Islet of Langerhans (tissue), 1 donor: ENCODE results near the gene ZNF292.
A peak's percentile ranks its signal among the peaks of the same experiment; 100 is the strongest.
"Not testable (repeated sequence)": the region's sequence is repeated elsewhere in the genome, so short reads cannot be mapped to it uniquely, and the experiment has no call there.

Experiments
- FAIRE-seq: peaks from one replicate; lab custom pipeline; 2011; peaks lifted over from hg19 to GRCh38; lab: Jason Lieb, UNC

Gene ZNF292

DNA sequence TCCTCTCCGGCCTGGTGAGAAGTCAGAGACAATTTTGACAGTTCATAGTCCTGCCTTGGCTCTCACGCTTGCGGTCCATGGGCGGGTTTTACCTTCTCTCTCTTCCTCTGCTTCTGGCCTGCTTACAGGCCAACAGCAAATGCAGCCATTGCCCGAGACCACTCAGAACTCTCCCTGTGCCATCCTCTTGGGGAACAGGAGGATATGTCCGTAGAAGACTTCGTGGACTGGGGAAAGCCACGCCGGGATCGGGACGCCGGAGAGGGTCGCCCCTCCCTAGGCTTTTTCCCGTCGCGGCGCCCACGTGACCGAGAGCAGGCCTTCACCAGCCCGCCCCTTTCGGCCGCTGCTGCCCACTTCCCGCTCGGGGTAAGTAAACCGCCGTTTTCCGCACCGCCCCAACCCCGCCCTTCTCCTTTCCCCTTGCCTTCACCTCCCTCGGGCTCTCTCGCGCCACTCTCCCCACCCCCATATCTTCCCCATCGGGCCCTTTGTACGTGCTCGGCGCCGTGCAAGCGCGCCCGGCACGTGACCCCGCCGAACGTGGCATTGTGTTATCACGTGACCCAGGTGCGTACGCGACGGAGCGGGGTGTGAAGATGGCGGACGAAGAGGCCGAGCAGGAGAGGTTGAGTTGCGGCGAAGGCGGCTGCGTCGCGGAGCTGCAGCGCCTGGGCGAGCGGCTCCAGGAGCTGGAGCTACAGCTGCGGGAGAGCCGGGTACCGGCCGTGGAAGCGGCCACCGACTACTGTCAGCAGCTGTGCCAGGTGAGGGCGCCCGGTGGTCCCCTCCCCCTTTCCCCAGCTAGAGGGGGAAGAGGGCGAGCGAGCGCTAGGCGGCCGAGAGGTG, at the start of gene ZNF292:
Gene ZNF292, plus strand, starts transcription at position 573 of the 849 bp plus-strand sequence. Its CDS starts 27 bp downstream, at position 600.
- FAIRE-seq: no peak

DNA sequence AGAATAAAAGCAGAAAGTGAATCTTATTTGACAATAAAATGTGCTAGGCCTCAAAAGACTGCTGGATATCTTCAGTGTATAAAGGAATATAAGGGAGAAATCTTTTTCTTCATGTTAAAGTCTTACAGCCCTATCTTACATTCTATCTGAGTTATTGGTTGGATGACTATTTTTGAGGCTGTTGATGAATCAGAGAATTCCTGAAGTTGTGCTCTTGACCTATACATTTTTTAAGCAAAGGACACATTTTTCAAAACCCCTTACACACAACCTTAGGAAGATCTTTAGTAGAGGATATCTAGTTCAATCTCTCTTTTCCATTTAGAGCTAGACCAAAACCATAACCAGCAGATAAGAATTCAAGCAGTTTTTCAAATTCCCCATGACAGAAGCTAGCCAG, 49.5 kb upstream of the ZNF292 start:
- no peak for FAIRE-seq

DNA sequence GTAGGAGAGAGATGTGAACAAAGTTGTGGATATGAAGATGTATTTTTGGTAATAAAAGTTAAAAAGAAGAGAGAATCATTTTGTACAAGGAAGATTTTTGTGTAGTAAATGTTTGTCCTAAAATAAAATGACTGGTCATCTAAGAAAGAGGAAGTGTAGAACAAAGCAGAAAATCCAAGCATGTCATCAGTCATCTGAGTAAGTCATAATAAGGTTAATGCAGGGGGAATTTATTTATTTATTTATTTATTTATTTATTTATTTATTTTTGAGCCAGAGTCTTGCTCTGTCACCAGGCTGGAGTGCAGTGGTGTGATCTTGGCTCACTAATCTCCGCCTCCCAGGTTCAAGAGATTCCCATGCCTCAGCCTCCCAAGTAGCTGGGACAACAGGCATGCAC, 44.7 kb upstream of the ZNF292 start:
- no peak for FAIRE-seq

DNA sequence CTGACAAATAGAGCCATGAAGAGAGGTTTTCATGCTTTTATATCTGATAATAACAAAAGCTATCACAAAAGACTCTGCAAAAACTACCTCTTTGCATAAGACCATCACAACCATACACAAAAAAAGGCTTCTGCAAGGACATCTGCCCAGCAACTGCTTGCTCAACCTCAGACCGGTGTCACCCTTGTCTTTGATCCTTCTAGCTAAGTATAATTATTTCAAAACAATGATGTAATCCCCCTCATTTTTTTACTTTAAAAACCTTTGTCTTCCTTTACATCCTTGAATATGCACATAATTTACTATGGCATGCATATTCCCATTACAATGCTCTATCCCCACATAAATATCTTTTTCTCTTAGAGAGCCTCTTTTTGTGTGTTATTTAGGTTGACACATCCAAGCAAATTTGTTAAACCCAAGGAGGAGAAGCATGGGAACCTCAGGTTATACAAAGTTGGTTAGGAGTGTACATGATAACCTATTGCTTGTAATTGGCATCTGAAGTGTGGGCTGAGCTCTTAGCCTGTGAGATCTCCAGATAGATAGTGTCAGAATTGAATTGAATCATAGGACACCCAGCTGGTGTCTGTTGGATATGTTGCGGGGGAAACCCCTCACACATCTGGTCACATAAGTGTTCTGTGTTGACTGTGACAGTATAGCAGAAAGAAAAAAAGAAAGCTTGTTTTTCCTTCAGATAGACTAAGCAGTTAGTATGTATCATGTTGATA, 39.8 kb upstream of the ZNF292 start:
- FAIRE-seq: no peak

DNA sequence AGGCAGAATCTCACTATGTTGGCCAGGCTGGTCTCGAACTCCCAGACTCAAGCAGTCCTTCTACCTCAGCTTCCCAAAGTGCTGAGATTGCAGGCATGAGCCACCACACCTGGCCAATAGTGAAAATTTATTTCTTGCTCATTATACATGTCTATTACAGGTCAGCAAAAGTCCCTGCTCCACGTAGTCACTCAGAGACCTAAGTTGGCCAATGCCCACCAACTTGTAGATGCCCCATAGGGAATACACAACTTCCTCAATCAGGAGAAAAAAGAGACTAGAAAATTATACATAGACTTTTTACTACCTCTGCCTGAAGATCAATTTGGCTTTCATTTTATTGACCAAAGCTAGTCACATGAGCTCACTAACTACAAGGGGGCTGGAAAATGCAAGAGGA, 38.4 kb upstream of the ZNF292 start:
- FAIRE-seq: no peak

DNA sequence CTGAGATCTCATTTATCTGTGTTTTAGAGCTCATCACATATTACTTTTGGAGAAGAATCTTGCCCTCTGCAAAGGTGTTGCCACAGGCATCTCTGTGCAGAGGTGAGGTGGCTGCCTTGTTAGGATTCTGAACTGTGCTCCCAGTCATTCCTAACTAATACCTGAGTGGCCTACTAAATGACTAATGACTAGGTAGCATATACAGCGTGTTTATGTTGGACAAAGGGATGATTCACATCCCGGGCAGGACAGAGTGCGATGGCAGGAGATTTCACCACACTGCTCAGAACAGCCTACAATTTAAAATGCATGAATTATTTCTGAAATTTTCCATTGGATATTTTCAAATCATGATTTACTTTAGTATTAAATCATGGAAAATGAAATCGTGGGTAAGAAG, 37.3 kb upstream of the ZNF292 start:
- no peak for FAIRE-seq

DNA sequence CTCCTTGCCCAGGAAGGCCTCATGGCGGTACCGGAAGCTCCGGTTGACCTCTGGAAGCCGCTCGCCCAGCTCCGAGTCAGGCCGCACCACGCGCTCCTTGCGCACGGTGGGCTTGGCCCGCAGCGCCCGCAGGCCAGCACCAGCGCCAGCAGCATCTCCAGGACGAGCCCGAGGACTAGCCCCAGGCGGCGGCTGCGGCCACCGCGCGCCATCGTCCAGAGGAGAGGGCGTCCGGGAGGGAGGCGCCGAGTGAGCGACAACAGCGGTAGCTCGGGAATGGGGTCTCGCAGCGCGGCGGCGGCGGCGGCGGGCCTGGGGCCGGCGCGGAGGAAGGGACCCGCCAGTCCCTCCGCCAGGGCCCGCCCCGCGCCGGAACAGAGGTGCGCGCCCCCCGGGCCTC, 32.9 kb upstream of the ZNF292 start:
- FAIRE-seq: no peak

DNA sequence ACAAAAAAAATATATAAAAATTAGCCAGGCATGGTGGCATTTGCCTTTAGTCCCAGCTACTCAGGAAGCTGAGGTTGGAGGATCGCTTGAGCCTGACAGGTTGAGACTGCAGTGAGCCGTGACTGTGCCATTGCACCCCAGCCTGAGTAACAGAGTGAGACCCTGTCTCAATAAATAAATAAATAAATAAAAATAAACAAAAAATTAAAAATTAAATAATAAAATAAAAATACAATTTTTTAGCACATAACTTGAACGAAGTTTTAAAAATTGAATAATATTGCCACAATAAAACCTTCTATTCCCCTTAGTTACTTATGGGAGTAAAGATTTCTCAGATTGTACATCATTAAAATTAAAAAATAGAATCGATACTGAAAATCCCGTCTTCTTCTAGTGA, 31.3 kb upstream of the ZNF292 start:
- FAIRE-seq: peak; percentile 27

DNA sequence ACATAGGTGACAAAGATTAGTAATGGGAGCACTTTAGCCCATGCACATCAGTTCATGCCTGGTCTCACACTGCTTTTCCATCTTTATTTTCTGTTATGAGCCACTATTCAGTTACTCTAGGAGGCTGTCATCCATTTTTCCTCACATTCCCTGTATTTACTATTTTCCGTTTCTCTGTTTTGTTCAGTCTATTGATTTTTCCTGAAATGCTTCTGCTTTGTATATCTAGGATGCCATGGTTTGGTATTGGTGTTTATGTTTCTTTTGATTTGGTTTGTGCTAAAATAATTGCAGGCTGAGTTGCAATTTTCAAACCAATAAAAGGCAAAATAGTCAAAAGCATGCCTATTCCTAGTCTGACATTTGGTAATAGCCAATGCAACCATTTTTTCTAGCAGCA, 28.9 kb upstream of the ZNF292 start:
- FAIRE-seq: no peak

DNA sequence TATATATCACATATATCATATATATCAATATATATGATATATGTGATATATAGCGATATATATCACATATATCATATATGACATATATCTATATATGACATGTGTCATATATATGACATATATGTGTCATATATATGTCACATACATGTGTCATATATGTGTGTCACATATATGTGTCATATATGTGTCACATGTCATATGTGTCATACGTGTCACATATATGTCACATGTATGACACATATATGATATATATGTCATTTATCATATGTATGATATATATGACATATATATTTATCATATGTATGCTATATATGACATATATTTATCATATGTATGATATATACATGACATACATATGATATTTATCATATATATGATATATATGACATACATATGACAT, 27.6 kb upstream of the ZNF292 start:
- FAIRE-seq: no peak

DNA sequence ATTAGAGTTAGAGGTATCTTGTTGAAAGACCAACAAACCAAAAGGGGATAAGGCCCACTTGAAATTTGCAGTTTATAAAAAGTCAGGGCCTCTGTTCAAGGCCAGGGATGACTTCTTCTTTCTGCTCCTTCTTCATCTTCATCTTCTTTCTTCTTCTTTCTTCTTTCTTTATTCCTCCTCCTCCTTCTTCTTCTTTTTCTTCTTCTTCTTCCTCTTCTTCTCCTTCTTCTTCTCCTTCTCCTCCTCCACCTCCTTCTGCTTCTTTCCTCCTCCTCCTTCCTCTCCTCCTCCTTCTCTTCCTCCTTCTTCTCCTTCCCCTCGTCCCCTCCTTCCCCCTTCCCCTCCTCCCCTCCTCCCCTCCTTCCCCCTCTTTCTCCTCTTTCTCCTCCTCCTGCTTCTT, 18.4 kb upstream of the ZNF292 start:
- FAIRE-seq: no peak

DNA sequence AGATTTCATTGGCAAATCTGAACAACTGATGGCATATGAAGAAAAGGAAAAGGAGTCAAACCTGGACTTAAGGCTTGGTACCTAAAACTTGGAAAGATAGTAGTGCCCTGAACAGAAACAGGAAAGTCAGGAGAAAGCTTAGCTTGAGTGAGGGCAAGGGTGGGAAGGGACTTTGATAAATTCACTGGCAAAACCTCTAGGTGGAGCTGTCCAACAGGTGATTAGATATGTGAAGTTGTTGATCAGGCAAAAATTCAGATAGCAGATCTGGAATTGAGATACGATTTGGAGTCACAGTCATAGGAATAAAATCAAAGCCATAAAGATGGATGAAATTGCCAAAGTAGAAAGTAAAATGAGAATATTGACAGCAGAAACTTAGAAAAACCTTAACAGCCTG, 16.1 kb upstream of the ZNF292 start:
- FAIRE-seq: peak; percentile 93

DNA sequence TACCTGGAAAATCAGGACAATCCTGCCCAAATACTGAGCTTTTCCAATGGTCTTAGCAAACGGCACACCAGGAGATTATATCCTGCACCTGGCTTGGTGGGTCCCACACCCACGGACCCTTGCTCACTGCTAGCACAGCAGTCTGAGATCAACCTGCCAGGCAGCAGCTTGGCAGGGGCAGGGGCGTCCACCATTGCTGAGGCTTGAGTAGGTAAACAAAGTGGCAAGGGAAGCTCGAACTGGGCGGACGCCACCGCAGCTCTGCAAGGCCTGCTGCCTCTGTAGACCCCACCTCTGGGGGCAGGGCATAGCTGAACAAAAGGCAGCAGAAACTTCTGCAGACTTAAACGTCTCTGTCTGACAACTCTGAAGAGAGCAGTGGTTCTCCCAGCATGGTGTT, 15.4 kb upstream of the ZNF292 start:
- FAIRE-seq: not testable (repeated sequence)

DNA sequence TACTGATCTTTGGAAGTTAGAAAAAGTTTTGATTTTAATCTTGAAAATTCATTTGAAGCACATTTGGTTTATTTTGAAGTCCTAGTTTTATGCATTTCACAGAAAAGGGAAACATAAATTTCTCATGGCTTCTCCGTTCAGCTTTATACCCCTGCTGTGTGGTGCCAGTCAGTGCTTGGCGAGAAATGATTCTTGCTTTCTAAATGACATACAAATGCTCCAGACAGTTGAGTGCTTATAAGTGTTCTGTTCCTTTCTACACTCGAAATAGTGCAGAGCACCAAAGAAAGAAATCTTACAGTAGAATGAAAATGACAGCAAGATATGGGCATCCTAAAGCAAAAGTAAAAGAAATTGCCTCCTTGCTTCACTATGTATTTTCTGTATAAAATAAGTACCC, 9.0 kb upstream of the ZNF292 start:
- FAIRE-seq: no peak

DNA sequence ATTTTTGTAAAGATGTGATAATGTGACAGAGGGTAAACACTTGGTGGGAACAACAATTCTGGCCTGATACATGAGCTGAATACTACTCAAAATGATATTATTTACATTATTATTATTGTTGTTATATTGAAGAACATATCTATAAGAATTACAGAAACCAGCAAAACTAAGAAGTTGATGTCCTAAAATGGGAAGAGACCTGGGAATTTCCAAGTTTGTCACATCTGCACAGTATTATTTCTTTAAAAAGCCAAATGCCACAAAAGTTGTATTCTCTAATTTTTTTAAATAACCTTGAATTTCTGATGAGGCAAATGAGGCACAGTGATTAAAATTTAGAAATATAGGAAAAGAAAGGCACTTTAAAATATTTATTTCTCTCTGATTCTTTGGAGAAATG, 5.0 kb upstream of the ZNF292 start:
- no peak for FAIRE-seq

DNA sequence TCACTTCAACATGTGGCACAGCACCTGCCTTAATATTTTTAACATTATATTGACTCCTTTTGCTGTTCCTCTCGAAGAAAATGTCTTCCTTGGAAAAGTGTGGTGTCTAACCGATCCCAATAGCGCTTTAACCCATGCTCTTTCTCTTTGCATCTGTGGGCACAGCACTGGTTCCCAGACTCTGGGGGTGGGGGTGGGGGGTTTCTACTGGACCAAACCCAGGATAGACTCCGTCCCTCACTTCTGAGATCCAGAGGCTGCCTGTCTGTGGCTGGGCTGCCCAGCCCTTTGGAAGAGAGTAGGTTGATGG, 3.9 kb upstream of the ZNF292 start:
- no peak for FAIRE-seq

DNA sequence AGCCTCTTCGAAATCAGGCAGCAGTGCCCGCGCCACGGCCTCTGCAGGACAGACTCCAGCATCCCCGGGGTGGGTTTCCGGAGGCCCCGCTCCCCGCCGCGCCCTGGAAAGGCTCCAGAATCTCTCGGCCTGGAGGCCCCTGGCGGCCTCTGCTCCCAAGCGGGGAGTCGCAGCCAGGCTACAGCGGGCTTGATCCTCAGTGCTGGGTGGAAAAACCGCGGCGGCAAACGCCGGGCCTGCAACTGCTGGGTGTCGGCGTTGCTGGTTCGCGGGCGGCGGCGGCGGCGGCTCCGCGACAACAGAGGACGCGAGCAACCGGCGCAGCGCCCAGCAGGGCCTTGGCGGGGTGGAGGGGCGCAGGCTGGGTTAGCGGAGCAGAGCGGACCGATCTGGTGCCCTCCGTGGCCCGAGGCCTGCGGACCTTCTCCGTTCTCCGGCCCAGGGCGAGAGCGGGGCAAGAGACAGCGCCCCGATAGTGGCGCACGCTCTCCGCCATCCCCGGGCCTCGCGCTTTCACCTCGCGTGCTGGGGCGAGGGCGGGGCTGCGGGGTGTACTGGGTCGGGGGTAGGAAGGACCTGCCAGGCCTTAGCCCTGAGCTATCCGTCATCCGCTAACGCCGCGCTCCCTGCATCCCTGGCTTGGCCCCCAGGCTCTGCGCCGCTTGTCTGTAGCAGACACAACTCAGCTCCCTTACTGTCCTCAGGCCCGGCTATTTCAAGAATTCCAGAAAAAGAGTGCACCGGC, 3.4 kb upstream of the ZNF292 start:
- FAIRE-seq: no peak

DNA sequence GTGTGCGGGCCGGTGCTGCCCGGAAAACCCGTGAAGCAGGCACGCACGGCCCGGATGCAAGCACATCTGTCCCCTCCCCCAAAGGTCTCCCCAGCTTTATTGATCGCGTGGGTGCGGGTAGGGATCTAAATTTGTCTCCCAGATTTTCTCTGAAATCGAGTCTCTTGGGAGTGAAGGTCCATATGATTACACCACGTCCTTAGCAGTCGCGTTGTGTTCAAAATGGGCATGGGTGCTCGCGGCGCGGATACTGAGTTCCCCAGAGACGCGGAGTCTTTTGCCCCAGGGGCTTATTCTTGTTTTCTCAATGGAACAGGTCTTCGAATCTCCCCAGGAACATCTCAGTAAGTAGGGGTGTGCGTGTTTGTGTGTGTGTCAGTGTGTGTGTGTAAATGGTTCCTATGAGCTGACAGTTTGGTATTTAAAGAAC, 2.8 kb upstream of the ZNF292 start:
- no peak for FAIRE-seq

DNA sequence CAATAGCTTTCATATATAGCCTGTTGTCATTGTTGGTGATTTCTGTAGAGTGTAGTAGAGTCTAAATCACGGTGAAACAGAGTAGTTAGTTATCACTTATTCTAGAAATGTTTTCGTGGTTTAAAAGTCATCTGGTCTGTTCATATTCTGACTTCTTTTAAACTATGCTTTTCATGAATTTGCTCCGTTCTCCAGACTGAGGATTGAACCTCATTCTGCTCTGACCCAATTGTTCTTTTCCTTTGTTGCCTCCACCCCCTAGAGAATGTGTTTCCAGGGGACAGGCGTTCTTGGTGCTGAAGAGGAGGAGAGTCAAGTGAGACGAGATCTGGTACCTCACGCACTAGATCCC, 748 bp upstream of the ZNF292 start:
- peak; percentile 75 for FAIRE-seq

DNA sequence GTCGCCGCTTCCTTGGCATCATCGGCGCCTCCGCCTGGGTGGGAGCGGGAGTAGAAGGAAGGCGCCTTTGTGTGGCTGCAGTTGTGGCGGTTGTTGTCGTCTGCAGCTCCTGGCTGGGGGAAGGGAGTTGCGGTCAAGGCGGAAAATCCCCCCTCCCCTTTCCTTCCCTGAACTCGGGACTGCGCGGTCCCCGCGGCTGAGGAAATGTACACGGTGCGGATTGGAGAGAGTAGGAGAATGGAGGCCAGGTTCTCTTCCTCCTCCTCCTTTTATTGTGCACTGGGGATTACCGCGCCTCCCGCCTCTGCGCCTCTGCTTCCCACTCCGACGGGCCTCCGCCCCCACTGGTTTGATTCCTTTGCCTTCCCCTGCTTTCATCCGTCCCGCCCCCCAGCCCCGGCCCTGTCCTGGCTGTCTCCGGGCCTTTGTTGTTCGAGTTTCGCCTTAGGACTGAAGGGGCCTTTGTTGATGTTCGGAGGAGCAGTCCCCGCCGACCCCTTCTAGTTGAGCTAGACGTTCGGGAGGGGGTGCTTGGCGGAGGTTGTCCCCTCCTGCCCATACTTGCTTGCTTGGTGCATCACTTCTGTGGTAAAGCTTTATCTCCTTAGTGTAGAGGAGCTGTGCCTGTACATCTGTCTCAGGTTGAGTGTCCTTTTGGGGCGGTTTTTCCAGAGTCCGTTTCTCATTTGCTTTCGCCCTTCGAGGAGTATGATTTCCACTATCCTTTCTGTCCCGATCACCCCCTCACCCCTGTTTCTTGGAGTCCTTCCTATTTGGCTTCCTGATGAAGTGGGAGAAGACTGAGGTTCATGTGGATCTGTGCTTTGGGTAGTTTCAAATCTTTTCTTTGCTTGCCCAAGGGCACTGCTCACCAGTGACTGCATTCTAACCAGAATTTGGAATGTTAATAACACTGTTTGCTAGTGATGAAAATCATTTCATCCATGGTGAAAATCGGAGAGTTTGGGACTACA, 764 bp downstream of the ZNF292 start:
- FAIRE-seq: no peak

DNA sequence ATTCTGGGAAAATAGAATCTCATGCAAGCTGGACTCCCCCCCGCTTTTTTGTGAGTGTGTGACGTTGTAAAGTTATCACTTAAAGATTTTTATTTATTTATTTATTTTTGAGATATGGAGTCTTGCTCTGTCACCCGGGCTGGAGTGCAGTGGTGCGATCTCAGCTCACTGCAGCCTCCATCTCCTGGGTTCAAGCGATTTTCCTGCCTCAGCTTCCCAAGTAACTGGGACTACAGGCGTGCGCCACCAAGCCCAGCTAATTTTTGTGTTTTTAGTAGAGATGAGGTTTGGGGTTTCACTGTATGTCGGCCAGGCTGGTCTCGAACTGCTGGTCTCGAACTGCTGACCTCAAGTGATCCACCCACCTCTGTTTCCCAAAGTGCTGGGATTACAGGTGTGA, 2.2 kb downstream of the ZNF292 start:
- FAIRE-seq: not testable (repeated sequence)

DNA sequence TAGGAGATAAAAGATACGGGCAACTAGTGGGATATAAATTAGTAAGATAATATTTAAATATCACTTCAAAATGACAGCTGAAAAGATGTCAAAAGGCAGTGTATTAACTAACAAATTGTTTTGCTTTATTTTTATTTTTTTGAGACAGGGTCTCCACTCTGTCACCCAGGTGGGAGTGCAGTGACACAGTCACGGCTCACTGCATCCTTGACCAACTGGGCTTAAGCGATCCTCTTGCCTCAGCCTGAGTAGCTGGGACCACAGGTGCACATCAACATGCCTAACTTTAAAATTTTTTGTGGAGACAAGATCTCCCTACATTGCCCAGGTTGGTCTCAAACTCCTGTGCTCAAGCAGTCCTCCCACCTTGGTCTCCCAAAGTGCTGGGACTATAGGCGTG, 5.9 kb downstream of the ZNF292 start:
- no peak for FAIRE-seq
